Glomerular endothelial cell (primary cell): ENCODE measurements around the gene ZFPM1. TPM values are rescaled to one million over a fixed set of nuclear protein-coding genes. Genes with fewer than 3 reads are reported as not detected.
"Not testable (repeated sequence)": the region's sequence is repeated elsewhere in the genome, so short reads cannot be mapped to it uniquely, and the experiment has no call there.

ENCODE experiments used
- DNase-seq: peaks from one replicate; pipeline ENCODE4 v3.0.0-alpha.2; 2011; ENCODE audit warnings: low read depth, low spot score; ENCODE audit errors: extremely low read depth
- total RNA-seq: library from RNA; depleted of rRNA; stranded (reverse); fragments of >200 nt; gene quantifications from 2 replicates; pipeline ENCODE4 v1.2.3, GENCODE V29; 2015

ZFPM1 gene
- total RNA-seq, 1 donor from 2014 or later, result 3.3 TPM

DNA sequence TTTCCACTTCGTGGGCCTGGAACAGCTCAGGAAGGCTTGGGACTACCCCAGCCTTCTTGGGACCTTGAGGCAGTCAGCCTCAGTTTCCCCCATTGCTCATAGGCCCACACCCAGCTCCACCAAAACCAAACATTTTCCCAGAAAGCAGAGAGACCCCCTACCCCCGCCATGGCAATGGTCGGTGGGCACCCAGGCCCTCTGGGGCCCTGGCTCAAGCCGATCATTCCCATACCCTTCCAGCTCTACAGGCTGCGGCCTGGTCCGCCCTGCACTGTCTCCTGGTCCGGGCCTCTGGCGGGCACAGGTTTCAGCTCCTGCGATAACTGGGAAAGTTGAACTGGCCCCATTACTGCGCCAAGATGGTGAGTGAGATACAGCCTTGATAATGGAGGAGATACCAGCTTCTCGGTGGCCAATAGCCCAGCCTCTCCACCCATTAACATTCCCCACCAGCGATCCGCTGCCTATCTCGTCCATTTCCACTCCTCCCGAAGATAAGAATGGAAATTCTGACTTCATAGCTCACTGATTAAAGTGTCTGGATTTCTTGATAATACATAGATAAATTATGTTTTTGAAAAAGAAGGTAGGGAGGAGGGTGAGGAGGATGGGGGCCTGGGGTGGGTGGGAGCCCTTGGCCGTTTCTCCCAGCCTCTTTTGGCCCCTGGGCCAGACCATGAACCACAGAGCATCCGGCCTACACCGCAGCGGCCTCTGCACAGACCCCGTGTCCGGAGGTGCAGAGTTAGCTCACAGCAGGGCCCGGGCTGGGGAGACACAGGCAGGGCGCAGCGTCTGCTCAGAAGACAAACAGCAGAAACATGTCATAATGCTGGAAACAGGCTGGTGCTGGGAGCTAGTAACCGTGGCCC, 11.6 kb downstream of the ZFPM1 start:
- no peak for DNase-seq

DNA sequence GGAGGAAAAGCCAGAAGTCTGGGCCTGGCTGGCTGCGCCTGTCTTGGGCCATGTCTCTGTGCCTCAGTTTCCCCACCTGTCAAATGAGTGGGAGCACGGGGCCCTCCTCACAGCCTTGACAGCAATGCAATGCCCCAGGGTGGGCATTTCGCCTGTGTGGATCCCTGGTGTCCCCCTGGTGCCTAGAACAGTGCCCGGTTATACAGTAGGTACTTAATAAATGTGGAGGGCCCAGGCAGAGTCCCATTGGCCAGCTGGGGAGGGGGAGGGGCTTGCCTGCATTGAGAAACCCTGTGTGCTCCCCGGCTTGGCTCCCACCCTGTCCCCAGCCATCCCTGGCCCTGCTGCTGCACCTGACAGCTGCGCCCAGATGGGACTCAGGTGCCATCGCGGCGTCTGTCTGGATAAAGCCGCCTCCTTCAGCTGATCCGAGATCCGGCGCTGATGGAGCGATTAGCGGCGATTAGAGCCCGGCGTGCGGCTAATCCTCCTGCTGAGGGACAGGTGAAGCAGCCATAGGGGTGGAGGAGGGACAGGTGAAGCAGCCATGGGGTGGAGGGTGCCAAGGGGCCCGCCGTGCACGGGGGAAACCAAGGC, 12.4 kb downstream of the ZFPM1 start:
- no peak for DNase-seq

DNA sequence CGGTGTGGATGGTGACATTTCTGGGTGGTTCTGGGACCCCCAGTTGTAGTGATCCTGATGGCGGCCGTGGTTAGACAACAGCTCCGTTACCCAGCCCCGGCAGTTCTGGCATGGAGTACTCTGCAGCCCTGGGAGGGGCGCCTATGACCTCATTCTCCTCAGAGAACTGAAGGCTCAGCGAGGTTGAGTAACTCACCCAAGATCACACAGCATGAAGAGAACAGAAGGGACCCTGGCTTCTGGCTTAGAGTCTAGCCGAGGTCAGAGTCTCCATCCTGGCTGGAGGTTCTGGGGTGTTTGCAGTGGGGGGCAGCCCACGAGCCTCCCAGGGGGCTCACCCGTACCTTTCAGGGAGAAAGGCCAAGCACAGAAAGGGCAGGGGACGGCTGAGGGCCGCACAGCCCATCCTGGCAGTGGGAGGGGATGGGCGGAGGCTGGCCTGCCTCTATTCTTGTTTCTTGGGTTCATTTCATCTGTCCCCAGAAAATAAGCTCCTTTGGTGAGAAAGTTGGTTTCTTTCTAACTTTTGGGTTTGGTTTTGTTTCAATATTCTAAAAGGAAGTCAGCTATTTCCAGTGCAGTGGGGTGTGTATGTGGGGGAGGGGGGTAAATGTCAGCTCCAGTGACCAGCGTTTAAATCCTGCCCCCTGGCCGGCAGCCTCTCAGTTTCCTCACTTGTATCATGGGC, 13.2 kb downstream of the ZFPM1 start:
- no peak for DNase-seq

DNA sequence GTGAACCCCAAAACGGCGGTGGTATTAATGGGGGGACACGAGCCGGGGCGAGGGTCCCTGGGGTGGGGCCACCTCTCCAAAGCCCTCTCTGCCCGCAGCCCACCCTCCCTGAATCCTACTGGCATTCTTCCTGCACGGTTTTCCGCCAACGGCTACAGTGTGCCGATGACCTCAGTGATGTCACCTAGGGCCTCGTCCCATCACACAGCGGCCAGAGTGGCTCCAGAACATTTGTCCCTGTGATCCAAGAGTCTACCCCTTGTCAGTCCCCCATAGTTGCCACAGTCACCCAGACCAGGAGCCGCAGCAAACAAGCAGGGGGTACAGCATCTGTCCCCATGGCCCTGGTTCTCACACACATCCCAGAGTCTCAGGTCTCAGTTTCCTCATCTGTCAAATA, 13.9 kb downstream of the ZFPM1 start:
- no peak for DNase-seq

DNA sequence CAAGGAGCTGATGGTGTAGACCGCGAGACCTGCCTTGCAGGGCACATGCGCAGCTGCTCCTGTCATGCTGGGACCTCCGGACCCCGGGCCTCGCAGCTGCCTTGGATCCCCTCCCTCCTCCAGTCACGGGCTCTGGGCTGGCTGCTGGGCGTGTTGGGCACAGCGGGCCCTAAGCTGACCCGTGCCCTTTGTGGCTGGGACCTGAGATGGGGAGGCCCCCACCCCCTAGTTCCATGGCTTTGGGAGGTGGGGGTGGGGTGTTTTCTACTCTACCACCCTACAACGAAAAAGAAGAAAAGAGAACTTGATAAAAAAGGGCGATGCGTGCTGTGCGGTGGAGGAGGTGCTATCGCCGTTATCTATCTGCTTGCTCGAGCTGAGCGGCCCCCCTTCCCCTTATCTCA, 14.5 kb downstream of the ZFPM1 start:
- DNase-seq, result no peak

DNA sequence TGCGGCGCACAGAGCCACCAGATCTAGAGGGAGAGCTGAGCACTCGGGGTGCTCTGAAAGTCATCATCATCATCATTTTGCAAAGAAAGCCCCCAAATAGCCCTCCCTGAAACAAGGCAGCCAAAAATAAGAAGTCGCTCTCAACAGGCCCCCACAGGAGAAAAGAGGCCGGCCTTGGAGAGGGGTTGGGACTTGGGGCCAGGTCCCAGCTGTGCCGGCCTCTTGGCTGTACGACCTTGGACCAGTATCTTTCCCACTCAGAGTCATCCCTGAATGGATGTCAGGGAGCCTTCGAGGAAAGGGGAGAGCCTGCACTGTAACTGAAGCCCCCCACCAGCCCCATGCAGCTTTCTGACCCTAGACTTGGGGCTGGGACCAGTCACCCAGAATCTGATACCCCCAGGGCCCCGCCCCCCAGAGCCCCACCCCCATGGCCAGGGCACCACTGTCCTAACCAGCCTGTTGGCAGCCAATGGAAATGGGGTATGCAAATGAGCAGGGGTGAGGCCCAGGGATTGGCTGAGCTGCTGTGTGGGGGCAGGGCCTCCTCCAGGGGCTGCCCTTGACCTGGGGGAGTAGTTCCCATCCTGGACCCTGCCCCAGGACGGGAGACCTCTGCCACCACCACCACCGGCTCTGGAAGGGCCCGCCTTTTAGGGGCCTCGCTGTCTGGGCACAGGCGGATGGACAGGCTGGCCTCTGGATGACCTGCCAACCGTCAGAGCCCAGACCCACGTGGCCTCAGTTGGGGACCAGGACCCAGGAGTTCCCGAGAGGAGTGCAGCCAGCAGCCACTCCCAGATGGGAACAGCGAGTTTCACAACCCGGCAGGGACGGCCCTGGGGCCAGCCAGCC, 15.4 kb downstream of the ZFPM1 start:
- DNase-seq, result no peak

DNA sequence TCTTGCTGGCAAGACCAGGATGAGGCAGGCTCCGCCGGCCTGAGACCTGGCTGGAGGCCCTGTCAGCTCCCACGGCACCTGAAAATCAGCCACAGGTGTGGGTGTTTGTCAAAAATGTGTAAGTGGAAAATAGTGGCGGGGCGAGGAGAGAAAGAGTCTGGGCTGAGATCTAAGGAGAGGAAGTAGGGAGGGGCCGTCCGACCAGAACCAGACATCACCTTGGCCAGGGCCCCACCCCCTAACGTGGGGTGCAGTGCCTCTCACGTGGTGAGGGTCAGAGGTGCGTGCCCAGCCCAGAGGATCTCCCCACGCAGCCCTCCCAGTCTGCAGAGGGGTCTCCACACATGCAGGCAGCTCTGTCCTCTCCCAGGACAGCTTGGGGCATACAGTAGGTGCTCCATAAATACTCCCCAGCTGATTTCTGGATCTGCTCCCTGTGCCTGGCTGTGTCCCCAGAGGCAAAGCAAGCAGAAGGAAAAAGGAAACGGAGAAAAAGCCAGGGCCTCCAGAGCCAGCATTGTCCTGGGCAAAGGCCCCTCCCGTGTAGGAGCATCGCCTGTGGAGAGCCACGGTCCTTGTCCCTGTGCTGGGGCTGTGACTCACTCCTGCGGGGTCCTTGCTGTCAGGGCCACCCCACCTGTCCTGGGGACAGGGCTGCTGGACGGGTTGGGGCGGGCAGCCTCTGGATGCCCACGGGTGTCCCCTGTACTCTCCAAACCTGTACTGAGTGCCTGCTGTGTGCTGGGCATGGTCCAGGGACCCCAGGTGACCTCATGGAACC, 16.7 kb downstream of the ZFPM1 start:
- no peak for DNase-seq

DNA sequence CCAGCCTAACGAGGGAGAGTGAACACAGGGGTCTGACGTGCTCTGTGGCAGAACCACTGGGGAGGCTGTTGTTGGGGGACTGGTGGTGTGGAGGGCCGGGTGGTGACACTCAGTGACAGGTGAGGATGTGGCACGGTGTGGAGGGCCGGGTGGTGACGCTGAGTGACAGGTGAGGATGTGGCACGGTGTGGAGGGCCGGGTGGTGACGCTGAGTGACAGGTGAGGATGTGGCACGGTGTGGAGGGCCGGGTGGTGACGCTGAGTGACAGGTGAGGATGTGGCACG, 17.3 kb downstream of the ZFPM1 start:
- DNase-seq, result not testable (repeated sequence)

DNA sequence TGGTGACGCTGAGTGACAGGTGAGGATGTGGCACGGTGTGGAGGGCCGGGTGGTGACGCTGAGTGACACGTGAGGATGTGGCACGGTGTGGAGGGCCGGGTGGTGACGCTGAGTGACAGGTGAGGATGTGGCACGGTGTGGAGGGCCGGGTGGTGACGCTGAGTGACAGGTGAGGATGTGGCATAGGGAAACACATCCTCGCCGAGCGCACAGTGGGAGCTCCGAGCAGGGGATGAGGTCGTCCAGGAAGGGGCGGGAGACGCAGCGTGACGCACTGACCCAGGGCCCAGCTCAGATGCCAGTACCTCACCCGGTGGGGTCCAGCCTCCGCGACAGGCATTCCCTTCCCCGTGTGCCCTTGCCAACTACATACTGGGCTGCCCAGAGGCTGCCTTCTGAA, 17.6 kb downstream of the ZFPM1 start:
- DNase-seq, result not testable (repeated sequence)

DNA sequence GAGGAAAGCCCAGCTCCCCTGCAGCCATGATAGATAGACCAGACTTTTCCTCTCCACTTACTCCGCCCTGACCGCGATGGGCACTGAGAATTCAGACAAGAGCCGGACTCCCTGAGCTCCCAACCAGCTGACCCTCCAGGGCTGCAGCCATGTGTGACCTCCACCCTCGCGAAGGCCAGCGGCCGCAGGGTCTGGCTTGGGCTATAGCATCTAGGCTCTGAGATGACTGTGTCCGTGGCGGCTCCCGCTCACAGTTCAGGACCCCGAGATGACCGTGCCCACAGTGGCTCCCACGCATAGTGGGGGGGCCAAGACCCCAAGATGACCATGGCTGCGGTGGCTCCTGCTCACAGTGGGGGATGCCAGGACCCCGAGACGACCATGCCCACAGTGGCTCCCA, 18.0 kb downstream of the ZFPM1 start:
- no peak for DNase-seq

DNA sequence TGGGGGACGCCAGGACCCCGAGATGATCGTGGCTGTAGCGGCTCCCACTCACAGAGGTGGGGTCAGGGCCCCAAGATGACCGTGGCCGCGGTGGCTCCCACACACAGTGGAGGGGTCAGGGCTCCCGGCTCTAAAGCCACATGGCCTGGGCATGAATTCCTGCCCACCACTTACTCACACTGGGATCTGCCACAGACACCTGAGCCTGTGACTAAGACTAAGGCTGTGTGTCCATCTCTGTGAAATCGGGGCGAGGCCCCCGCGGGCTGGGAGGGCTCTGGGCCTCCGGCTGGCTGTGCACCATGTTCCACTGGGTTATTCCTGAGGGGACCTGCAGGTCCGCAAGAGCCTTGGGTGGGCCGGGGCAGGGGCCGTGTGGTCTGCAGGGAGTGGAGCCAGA, 18.5 kb downstream of the ZFPM1 start:
- DNase-seq, result no peak

DNA sequence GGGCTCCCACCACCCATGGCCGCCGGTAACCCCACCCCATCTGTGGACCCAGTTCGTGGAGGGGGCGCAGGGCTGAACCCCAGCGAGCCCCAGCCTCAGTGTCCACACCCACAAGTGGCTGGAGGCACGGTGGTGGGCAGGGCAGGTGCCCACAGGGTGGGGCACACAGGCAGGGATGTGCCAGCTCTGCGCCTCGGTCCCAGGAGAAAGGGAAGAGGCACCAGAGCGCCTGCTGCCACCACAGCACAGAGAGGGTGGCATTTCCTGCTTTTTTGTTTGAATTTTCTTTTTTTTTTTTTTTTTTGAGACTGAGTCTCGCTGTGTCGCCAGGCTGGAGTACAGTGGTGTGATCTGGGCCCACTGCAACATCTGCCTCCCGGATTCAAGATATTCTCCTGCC, 19.0 kb downstream of the ZFPM1 start:
- no peak for DNase-seq

DNA sequence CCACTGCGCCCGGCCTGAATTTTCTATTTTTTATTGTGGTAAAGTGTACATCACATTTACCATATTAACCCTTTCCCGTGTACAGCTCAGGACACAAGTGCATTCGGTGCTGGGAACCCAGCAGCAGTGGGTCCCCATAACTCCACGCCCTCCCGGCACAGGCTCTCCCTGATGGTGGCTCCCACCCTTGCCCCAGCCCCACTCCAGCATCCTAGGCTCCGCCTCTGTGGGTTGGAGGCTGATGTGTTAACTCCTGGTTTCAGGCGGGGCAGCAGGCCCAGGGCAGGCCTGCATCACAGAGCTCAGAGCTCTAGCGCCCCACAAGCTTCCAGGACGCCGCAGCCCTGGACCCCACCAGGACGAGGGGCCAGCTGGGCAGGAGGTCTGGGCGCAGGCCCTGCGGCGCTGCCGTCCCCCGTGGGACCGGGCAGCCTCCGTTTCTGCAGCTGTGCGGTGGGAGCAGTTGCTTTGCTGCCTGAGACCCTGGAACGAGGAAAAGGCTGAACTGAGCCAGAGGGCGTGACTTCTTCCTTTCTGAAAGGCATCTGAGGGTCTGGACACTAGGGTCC, 19.6 kb downstream of the ZFPM1 start:
- DNase-seq, result no peak

DNA sequence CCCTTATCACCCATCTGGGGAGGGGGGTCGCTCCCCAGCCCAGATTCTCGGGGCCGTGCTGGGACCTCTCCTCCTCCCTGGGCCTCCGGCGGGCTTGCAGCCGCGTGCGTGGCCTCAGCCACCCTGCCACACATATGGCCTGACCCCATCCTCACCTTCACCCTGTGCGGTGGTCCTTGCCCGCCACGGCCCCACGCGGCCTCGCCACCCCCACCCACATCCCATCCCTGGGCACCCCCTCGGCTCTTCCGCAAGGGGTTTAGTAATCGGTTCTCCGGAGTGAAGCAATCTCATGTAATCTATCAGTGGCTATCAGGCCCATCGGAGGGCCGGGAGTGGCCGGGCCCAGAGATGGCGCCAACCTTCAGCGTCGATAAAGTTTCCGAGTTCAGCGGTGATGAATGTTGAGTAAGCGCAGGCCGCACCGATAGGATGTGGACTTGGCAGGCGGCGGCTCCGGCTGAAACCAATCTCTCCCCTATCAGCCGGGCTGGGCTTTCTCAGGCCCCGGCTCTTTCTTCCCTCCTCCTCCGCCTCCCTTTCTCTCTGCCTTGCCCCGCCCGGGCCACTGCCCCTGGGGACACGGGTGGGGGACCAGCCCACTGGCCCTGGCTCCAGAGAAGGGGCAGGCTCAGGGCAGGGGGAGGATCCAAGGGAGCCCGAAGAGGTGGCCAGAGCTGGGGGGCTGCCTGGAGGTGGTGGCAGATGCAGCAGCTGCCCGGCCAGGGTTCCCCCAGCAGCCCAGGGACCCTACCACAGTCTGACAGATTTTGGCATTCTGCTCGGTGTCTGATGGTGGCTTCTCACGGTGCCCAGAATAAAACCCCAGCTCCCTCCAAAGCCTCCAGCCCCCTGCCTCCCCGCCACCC, 20.8 kb downstream of the ZFPM1 start:
- no peak for DNase-seq

DNA sequence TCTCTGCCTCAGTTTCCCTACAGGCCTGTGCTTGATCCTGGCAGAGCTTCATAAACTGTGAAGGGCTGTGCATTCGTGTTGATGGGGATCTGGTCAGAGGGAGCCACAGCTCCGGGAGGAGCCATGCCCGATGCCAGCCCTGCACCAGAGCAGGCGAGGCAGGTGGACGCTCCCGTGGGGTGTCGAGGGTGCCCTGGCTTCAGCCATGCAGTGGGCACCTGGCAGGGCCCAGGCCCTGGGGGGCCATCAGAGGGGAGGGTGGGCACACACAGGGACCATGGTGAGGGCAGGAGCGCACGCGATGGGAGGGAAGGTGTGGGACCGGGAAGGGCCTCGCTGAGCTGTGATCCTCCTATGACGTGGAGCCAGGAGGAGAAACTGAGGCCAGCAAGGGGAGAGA, 22.0 kb downstream of the ZFPM1 start:
- DNase-seq, result no peak

DNA sequence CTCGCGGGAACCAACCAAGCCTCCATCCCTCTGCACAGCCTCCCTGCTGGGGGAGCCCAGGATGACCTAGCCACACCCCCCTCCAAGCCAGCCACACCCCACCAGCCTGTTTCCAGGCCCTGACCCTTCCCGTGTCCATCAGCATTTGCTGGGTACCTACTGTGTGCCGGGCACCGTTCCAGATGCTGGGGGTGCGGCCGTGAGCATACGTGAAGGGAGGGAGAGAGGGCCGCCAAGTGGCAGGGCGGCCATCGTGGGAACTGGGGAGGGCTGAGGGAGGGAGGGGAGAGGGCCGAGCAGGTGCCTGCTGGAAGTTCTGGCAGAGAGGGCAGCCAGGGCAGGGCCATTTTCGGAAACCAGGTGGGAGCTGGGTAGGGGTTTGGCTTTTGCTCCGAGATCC, 23.1 kb downstream of the ZFPM1 start:
- DNase-seq, result no peak

DNA sequence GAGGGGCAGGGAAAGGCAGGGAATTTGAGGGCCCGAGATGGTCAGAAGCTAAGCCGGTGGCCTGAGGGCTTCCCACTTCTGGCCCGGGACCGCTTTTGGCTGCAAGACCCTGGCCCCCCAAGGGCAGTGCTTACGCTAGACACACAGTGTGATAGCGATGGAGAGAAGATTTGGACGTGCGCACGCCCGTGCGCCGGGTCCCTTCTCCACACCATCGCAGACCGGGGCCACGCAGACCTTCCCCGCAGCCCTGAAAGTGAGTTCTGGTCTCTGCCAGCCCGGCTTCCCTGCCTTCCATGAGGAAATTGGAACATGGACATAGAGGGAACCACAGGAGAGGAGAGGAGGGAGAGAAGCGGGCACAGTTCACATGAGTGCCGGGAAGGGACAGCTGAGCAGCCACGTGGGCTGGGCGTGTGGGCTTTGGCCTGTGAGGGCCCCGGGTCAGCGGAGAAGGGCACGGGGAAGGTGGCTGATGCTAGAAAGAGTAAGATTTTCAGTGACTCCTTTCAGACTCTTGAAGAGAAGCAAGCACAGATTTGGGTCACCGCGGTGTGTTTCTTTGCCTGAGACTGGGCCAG, 23.8 kb downstream of the ZFPM1 start:
- no peak for DNase-seq

DNA sequence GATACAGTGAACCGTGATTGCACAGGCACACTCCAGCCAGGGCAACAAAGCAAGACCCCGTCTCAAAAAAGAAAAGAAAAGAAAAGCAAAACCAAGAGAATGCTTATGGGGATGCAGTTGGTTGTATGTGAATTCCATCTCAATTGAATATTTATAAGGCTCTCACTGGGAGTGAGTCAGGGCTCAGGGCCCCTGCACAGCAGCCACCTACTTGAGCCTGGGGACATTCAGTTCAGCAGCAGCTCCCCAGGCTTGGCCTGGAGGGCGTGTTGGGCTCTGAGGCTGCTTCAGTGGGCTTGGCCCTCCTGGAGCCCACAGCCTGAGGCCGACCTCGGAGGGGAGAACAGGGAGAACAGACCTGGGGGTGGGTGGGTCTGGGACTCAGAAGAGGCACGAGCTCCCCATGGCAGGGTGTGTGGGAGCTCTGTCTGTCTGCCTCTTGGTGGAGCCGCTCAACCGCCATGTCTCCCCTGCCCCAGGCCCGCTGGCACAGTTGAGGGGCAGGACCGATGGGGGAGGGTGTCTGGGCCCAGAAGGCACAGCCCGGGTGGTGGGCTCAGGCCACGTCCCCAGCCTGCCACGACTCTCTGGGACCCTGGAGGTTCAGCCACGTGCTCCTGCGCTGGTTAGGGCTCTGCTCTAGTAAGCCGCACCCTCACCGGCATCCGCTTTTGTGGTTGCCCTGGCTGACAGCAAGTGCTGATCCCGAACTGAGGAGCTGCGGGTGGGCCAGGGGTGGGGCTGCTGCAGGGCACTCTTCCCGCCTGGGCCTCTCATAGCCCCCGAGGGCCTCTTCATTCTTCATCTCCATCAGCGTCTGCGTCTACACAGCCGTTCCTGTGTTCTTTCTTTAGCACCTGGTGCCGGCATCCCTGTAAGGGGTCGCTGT, 24.8 kb downstream of the ZFPM1 start:
- DNase-seq, result no peak
